GM18526 (cell line): ENCODE measurements around the gene UBAP2.

ENCODE experiments used
- POLR2A ChIP-seq: IDR thresholded peaks from 3 replicates; pipeline ENCODE4 v1.6.1; 2011; ENCODE audit not compliant: insufficient read length; ENCODE audit errors: extremely low read depth

The UBAP2 gene

GRCh38 chr9:33917036-33917435 is 131.7 kb downstream of the UBAP2 start:
- no peak for TF ChIP-seq POLR2A

GRCh38 chr9:33914887-33915628 is 133.6 kb downstream of the UBAP2 start:
- TF ChIP-seq POLR2A, result no peak

- no peak for TF ChIP-seq POLR2A
These were observed 135.1 kb downstream of the UBAP2 start for GRCh38 chr9:33913541-33913940.

GRCh38 chr9:33908749-33909148 is 139.9 kb downstream of the UBAP2 start:
- no peak for TF ChIP-seq POLR2A

GRCh38 chr9:33908114-33908513 is 140.6 kb downstream of the UBAP2 start:
- no peak for TF ChIP-seq POLR2A

- TF ChIP-seq POLR2A, result no peak
These were observed 141.3 kb downstream of the UBAP2 start for GRCh38 chr9:33907347-33907746.

GRCh38 chr9:33906769-33907168 is 141.9 kb downstream of the UBAP2 start:
- no peak for TF ChIP-seq POLR2A

- TF ChIP-seq POLR2A, result no peak
These were observed 143.6 kb downstream of the UBAP2 start for GRCh38 chr9:33905137-33905536.

- no peak for TF ChIP-seq POLR2A
These were observed 145.4 kb downstream of the UBAP2 start for GRCh38 chr9:33903157-33903780.

- no peak for TF ChIP-seq POLR2A
These were observed 154.4 kb downstream of the UBAP2 start for GRCh38 chr9:33894316-33894715.

GRCh38 chr9:33893861-33894260 is 154.8 kb downstream of the UBAP2 start:
- no peak for TF ChIP-seq POLR2A

GRCh38 chr9:33885948-33886347 is 162.7 kb downstream of the UBAP2 start:
- TF ChIP-seq POLR2A, result no peak

GRCh38 chr9:33884856-33885701 is 163.6 kb downstream of the UBAP2 start:
- TF ChIP-seq POLR2A, result no peak

- TF ChIP-seq POLR2A, result no peak
These were observed 167.1 kb downstream of the UBAP2 start for GRCh38 chr9:33881635-33882034.

GRCh38 chr9:33880211-33881089 is 168.2 kb downstream of the UBAP2 start:
- TF ChIP-seq POLR2A, result no peak
